ENCODE results near the gene MFNG.
A peak's percentile ranks its signal among the peaks of the same experiment; 100 is the strongest.

MFNG gene

GRCh38 chr22:37491559-37492427, 5.6 kb upstream of the MFNG start:
- H3K4me3 Mint-ChIP-seq = no peak overlapping the region
- DNase-seq (ENCODE audit: low spot score in 2 of 2) (no peak), ATAC-seq (no peak)
- H3K4me1 Mint-ChIP-seq = peaks cover 59% of the 10 kb centered on the region
- no peaks in the 10 kb centered on the region for H3K36me3 Mint-ChIP-seq
- H3K9me3 Mint-ChIP-seq = no peaks in the 10 kb centered on the region
- peak overlapping the region; percentile 86 for H3K27ac Mint-ChIP-seq

GRCh38 chr22:37491106-37491505, 4.9 kb upstream of the MFNG start:
- Mint-ChIP-seq H3K9me3 (no peaks in the 10 kb centered on the region), H3K4me3 (no peak overlapping the region), H3K27ac (peak overlapping the region; percentile 86), H3K36me3 (no peaks in the 10 kb centered on the region), H3K4me1 (peaks cover 64% of the 10 kb centered on the region)
- DNase-seq (ENCODE audit: low spot score in 2 of 2) (no peak), ATAC-seq (no peak)

DNA sequence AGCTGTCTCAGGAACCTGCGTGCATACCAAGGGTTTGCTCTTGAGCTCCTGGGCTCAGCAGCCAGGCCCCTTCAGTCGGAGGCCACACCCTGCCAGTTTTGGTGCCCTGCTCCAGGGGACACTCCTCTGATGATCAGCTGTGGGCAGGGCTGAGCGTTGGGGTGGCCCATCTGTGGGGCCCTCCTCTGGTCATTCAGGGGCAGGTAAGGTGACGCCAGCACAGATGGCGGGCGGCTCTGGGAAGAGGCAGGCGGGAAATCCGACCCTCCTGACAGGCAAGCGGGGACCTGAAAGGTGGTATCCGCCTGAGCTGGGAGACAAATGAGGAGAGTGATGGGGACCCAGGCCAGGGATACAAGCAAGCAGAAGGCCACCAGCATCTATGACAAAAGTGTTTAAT, 3.8 kb upstream of the MFNG start:
- Mint-ChIP-seq H3K36me3 (peaks cover 2% of the 10 kb centered on the region), H3K4me1 (peaks cover 64% of the 10 kb centered on the region), H3K9me3 (no peaks in the 10 kb centered on the region), H3K27ac (peak overlapping the region; percentile 83), H3K4me3 (no peak overlapping the region)
- ATAC-seq (no peak), DNase-seq (ENCODE audit: low spot score in 2 of 2) (no peak)

DNA sequence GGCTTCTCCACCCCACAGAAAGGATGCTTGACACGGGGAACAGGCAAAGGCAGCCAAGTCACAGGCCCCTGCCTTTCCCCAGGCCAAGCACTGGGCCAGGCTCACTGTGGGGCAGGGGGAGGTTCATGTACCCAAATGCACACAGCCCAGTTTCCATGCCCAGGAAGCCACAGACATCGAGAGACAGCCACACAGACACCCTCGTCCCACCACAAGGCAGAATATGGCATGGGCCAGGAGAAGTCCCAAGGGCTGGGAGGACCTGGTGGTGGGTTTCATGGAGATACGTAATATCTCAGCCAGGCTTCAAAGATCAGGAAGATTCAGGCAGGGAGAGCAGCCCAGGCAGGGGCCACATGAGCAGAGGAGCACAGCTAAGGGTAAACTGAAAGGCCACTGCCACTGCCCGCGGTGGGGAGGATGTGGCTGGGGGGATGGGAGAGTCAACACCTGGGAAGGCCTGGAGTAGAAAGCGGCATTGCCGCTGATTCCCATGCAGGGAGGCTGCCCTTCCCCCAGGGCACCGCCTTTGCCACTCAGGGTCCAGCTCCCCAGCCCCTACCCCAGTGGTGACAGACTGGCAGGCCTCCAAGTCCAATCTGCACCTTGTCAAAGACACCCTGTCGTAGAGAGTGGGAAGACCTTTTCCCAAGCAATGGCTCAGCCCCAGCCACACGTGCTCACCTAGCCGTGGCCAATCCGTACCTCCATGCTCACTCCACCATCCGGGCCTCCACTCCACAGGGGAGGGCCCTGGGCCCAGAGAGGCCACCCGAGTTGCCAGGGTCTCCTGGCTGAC, 2.4 kb upstream of the MFNG start:
- peaks cover 64% of the 10 kb centered on the region for H3K4me1 Mint-ChIP-seq
- peak overlapping the region; percentile 98 for H3K27ac Mint-ChIP-seq
- DNase-seq (ENCODE audit: low spot score in 2 of 2) (no peak), ATAC-seq (no peak)
- peak overlapping the region; percentile 19 for H3K4me3 Mint-ChIP-seq
- peaks cover 15% of the 10 kb centered on the region for H3K36me3 Mint-ChIP-seq
- no peaks in the 10 kb centered on the region for H3K9me3 Mint-ChIP-seq

GRCh38 chr22:37487571-37487970, 1.4 kb upstream of the MFNG start:
- H3K4me1 Mint-ChIP-seq = peaks cover 64% of the 10 kb centered on the region
- peaks cover 25% of the 10 kb centered on the region for H3K36me3 Mint-ChIP-seq

DNA sequence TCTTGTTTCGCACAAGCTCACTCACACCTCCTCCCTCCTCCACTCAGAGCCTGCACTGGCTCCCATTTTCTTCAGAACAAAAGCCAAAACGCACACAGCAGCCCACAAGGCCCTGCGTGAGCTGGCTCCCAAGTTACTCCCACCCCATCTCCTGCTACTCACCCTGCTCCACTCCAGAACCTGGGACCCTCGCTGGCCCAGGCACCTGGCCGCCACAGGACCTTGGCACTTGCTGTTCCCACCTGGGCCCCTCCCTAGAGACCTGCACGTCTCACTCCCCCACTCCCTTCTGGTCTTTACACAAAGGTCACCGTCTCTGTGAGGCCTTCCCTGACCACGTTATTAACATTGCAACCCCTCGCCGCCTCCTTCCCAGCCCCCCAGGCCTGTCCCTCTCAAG, 945 bp upstream of the MFNG start:
- Mint-ChIP-seq H3K4me1 (peaks cover 67% of the 10 kb centered on the region), H3K36me3 (peaks cover 30% of the 10 kb centered on the region), H3K9me3 (no peaks in the 10 kb centered on the region), H3K27ac (peak overlapping the region; percentile 98), H3K4me3 (peak overlapping the region; percentile 97)
- ATAC-seq (no peak), DNase-seq (ENCODE audit: low spot score in 2 of 2) (no peak)

More at GRCh38 chr22:37487571-37487970, 1.4 kb upstream of the MFNG start:
- no peak for ATAC-seq
- H3K9me3 Mint-ChIP-seq = no peaks in the 10 kb centered on the region
- H3K27ac Mint-ChIP-seq = peak overlapping the region; percentile 98
- peak overlapping the region; percentile 97 for H3K4me3 Mint-ChIP-seq
- no peak for DNase-seq (ENCODE audit: low spot score in 2 of 2)

DNA sequence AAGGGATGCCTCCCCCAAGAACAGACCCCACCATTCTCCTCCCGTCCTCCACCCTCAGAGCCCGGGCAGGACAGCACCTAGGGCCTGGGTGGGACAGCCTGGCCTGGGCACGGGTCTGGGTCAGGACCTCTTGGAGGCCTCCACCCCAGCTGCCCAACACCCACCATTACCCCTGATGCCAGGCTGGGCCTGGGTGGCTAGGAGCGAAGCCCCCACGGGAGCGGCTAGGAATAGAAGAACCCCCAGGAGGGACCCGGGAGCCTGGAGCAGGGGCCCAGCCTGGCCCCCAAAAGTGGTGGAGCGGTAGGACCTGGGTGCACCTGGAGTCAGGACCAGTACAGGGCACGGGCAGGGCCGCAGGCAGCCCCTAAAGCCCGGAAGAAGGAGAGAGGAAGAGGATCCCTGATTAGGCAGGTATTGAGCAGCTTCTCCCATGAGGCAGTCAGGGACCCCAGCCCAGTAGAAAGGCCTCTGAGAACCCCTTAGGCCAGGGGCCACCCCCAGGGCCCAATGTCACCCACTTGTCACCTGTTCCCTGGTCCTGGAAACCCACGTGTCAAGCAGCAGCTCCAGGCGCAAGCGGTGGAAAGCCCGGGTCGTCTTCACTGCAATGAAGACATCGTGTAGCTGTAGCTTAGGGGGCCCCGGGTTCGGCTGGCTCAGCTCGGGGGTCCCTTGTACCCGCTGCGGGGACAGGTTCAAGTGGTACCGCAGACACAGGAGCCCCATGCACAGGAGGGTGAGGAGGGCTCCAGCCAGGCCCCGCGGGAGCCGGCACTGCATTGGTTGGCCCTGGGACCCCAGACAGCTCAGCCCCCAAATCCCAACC, 575 bp downstream of the MFNG start:
- peak; percentile 1 for ATAC-seq
- Mint-ChIP-seq H3K4me1 (peaks cover 71% of the 10 kb centered on the region), H3K4me3 (peak overlapping the region; percentile 97), H3K9me3 (no peaks in the 10 kb centered on the region), H3K27ac (peak overlapping the region; percentile 98), H3K36me3 (peaks cover 37% of the 10 kb centered on the region)
- peak in 1 of 2 donors; percentile 76 for DNase-seq (ENCODE audit: low spot score in 2 of 2)

DNA sequence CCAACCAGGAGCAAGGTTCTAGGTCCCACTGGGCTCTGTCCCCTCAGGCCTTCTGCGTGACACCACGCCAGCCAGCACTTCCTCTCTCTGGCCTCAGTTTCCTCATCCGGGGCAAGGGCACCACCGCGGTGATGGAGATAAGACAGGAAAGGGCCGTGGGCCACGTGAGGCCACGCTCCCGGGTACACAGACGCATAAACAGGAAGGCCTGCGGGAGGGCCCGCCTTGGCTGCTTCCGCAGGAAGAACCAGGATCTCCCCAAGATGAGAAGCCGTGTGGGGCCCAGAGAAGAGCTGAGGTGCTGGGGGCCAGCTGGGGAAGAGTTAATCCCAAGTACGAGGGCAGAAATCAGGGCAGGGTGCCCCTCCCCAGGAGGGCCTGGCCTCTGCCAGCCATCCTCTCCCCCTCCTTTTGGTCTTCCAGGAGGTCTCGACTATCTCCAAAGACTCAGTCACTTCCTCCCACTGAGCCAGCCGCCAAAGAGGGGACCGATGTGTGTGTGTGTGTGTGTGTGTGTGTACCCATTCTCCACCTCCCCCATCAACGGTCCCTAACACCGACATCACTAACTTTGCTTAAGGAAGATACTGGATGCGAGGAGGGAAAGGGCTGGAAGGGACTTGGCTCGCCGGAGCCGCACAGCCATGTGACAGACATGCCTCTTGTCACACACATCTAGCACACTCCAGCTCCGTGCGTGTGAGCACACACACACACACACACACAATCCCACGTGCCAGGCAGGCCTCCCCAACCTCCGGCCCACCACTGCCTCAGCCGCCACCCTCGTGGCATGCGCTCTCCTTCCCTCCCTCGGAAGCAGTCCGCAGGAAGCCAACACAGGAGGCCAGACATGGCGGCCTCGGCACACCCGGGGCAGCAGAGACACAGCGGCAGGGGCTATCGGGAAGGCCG, 1.4 kb downstream of the MFNG start:
- Mint-ChIP-seq H3K9me3 (no peaks in the 10 kb centered on the region), H3K27ac (peak overlapping the region; percentile 98), H3K4me3 (peak overlapping the region; percentile 97), H3K36me3 (peaks cover 44% of the 10 kb centered on the region), H3K4me1 (peaks cover 63% of the 10 kb centered on the region)
- ATAC-seq (peak; percentile 69), DNase-seq (ENCODE audit: low spot score in 2 of 2) (peak; percentile 49 to 89)

GRCh38 chr22:37483050-37483449, 3.1 kb downstream of the MFNG start:
- Mint-ChIP-seq H3K36me3 (peaks cover 60% of the 10 kb centered on the region), H3K9me3 (no peaks in the 10 kb centered on the region), H3K27ac (peak overlapping the region; percentile 98), H3K4me3 (peak overlapping the region; percentile 97), H3K4me1 (peaks cover 47% of the 10 kb centered on the region)
- DNase-seq (ENCODE audit: low spot score in 2 of 2) = no peak
- ATAC-seq = no peak

GRCh38 chr22:37482244-37482643, 3.9 kb downstream of the MFNG start:
- H3K36me3 Mint-ChIP-seq = peaks cover 69% of the 10 kb centered on the region
- peak overlapping the region; percentile 97 for H3K4me3 Mint-ChIP-seq
- H3K27ac Mint-ChIP-seq = peak overlapping the region; percentile 98
- no peaks in the 10 kb centered on the region for H3K9me3 Mint-ChIP-seq
- ATAC-seq (no peak), DNase-seq (ENCODE audit: low spot score in 2 of 2) (no peak)
- peaks cover 41% of the 10 kb centered on the region for H3K4me1 Mint-ChIP-seq

- Mint-ChIP-seq H3K27ac (peak overlapping the region; percentile 98), H3K9me3 (no peaks in the 10 kb centered on the region), H3K4me3 (peak overlapping the region; percentile 97), H3K36me3 (peaks cover 77% of the 10 kb centered on the region), H3K4me1 (peaks cover 35% of the 10 kb centered on the region)
- ATAC-seq (no peak), DNase-seq (ENCODE audit: low spot score in 2 of 2) (no peak)
Observed at GRCh38 chr22:37481347-37481907, 4.8 kb downstream of the MFNG start.

DNA sequence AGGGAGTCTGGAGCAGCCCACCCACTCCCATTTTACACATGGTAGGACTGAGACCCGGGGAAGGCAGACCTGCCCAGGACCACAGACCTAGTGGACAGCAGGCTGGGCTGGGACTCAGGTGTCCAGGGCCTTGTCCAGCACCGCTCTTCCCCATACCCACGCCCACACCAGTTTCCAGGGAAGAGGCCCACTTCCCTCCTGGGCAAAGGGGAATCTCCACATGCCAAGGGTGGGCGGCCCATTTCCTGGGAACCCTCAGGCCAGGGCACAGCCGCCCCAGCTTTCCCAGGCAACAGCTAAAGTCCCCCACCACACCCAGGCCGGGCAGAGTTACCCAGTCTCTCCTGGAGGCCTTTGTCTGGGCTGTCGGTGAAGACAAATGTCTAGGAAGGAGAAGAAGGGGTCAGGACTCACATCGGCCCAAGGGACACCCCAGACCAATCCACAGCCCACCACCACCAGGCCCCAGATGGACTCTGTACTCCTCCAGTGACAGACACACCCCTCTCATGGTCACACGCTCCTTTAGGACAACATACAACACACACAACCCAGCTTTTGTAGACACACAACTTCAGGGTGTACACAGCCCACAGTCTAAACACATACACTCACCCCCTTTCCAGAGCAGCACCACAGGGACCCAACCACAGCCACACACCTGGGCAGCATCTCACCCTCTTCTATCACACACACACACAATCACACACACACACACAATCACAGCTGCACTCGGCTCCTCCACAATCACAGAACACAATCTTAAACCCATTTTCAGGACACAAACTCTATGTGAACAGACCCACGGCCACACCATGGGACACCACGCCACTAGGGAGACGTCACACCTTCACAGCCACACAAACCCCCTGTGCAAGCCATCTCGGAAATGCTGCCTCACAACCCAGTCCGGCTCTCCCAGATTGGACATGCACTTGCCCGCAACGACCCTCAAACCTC, 5.5 kb downstream of the MFNG start:
- H3K27ac Mint-ChIP-seq = peak overlapping the region; percentile 27
- no peaks in the 10 kb centered on the region for H3K9me3 Mint-ChIP-seq
- no peak for DNase-seq (ENCODE audit: low spot score in 2 of 2)
- ATAC-seq = no peak
- peaks cover 37% of the 10 kb centered on the region for H3K4me1 Mint-ChIP-seq
- H3K4me3 Mint-ChIP-seq = no peak overlapping the region
- peaks cover 82% of the 10 kb centered on the region for H3K36me3 Mint-ChIP-seq

- ATAC-seq = no peak
- Mint-ChIP-seq H3K36me3 (peaks cover 85% of the 10 kb centered on the region), H3K27ac (no peak overlapping the region), H3K9me3 (no peaks in the 10 kb centered on the region), H3K4me1 (peaks cover 43% of the 10 kb centered on the region), H3K4me3 (no peak overlapping the region)
- no peak for DNase-seq (ENCODE audit: low spot score in 2 of 2)
Observed at GRCh38 chr22:37479196-37479595, 7.0 kb downstream of the MFNG start.
